GM19238 (cell line): Measurements from ENCODE around the gene E4F1.

Source experiments
- DNase-seq: peaks from one replicate; pipeline ENCODE4 v3.0.0; 2011; ENCODE audit warnings: low spot score; ENCODE audit not compliant: insufficient read length

Gene E4F1

DNA sequence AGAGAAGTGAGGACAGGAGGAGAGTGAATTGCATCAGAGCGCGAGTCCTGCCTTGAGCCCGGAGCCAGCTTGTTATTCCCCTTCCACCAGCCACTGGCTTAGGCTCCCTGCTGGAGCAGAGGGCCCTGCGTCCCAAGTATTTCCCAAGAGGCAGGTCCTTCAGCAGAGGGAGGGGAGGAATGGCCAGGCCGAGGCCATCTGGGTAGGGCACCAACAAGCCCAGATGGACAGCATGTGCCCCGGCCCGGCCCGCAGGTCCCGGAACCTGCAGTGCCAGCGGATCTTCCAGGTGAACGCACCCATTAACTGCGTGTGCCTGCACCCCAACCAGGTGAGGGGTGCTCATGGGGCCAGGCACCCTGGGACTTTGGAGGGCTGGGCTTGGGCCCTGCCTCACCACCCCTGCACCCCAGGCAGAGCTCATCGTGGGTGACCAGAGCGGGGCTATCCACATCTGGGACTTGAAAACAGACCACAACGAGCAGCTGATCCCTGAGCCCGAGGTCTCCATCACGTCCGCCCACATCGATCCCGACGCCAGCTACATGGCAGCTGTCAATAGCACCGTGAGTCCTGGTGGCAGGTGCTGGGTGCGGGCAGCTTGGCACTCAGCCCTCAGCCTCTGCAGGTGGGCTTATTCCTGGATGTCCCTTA is 16.5 kb upstream of the E4F1 start:
- no peak for DNase-seq

DNA sequence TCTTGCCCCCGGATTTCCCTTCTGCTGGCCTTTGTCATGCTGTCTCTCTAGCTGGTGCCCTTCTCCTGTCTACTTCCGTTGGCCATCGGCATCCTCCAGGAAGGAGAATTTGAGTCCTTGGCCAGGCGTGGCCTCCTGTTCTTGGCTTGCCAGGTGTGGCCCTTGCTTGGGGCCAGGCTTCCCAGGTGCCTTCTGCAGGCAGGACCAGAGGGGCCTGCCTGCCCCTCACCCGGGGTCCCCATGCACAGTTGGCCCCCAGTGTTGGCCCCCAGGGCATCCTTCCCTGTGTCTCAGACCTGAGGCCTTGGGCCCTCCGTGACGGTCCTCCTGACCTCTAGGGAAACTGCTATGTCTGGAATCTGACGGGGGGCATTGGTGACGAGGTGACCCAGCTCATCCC is 15.5 kb upstream of the E4F1 start:
- no peak for DNase-seq

DNA sequence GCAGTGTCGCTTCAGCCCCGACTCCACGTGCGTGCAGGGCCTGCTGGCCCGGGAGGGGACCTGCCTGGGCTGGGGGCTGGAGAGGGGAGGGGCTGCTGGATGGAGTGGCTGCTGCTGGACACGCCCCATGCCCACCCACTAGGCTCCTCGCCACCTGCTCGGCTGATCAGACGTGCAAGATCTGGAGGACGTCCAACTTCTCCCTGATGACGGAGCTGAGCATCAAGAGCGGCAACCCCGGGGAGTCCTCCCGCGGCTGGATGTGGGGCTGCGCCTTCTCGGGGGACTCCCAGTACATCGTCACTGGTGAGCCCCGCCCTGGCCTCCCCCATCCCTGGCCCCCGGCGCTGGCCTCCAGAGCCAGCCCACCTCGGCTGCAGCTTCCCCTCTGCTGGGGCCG is 15.1 kb upstream of the E4F1 start:
- DNase-seq, result no peak

DNA sequence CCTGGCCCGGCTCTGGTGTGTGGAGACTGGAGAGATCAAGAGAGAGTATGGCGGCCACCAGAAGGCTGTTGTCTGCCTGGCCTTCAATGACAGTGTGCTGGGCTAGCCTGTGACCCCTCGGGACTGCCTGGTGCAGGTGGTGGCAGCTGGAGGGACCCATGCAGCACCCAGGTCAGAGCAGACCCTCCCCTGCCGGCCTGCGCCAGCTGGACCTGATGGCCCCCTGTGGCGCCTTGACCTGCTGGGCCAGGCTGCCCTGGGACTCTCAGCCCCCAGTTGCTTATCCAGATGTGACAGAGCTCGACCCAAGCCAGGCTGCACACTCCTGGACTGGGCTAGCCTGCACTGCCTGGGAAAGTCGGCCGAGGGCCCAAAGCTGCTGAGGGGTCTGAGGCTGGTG is 14.6 kb upstream of the E4F1 start:
- DNase-seq, result no peak

DNA sequence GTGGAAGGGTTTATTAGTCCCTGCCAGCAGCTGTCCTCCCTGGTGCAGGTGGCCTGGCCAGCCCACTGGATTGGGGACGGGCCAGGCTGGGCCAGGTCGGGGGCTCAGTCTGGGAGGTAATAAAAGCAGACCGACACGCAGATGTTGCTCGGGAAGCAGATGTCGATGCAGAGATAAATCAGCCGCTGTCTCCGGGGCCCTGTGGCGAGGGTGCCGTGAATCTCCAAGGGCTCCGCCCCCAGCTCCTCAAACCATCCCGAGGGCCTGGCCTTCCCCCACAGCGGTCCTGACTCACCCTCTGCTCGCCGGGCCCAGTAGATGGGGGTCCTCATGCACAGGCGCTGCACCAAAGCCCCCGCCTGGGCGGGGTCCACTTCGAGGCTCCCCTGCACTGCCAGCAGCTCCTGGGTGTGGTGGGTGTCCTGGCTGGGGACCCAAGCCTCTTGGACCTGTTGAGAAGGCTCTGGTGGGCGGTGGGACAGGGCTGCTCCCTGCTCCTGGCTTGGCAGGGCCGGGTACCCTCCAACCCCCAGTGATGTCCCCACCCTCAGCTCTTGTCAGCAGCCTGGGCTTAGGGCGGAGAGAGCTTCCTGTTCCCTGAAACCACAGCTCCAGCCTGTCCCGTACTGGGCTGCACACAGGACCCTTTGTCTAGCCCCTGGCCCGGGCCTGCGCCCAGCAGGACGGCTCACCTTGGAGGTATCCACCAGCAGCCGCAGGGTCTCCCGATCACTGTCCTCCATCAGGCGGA is 14.0 kb upstream of the E4F1 start:
- no peak for DNase-seq

DNA sequence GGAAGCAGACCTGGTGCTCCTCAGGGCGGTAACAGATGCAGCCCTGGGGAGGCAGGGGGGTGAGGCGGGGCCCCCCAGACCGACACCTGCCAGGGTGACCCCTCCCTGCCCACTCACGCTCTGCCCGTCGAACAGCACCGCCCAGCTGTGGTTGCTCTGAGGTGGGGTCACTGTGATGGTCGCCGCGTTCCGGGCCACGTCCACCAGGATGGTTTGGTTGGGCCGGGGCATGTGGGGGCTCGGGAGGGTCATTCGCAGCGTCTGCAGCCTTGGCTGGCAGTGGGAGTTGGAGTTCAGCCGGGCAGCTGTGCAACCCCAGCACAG is 13.4 kb upstream of the E4F1 start:
- DNase-seq, result no peak

DNA sequence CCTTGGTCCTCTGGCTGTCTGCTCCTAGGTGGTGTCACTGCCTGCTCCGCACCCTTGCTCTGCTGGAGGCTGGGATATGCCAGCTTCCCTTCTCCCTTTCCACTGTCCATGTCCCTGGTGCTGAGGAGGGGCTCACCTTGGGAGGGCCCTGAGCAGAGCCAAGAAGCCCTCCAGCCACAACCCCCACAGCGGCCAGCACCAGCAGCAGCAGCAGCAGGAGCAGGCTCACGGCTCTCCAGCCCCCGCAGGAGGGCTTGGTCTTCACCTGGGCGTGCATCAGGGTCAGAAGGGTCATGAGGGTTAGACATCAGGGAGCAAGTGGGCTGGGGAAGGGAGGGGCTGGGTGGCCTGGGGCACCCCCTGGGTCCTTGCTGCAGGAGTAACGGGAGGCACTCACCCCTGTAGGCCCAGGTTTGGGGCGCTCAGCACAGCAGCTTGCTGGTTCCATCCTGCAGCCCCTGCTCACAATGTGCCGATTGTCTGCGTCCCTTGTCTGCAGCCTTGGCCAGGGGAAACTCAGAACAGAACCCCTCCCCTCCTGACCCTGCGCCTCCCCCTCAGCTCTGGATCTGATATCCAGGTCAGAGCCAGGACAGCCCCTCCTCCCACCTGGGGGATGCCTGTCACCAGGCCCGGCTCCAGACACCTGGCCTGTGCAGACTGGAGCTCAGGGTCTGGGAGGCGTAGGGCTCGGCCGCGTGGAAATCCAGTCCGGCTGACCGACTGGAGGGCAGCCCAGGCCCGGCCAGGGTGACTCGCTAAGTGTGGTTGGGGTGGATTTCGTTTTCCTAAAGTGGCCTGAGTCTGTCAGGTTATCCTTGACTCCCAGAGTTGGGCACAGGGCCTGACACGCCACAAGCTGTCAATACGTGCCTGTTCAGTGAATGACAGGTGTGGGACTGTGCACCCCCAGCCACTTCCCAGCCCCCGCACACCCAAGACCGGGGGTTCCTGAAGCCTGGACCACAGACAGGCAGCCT is 12.7 kb upstream of the E4F1 start, which contains the start of gene BRICD5:
TSS of gene BRICD5 (minus strand) at position 478 of the 980 bp plus-strand sequence. CDS start at position 448, 30 bp downstream.
- DNase-seq, result no peak

DNA sequence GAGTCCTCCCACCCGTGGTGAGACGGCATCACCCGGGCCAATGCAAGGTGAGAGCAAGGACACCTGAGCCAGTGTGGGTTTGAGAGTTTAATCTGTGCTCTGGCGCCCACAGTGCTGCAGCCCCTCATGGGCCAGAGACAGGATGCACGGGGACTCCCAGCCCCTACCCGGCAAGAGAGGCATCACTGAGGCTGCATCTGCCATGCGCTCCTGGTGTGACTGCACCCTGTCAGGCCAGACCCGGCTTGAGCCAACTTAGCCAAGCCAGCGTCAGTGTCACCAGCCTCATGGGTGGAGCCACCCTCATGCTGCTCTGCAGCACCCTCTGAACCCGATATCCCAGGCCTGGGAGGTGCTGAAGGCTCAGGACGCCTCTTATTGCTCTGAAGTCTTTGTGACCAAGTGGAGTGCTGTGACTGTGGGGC is 11.5 kb upstream of the E4F1 start:
- DNase-seq, result no peak

DNA sequence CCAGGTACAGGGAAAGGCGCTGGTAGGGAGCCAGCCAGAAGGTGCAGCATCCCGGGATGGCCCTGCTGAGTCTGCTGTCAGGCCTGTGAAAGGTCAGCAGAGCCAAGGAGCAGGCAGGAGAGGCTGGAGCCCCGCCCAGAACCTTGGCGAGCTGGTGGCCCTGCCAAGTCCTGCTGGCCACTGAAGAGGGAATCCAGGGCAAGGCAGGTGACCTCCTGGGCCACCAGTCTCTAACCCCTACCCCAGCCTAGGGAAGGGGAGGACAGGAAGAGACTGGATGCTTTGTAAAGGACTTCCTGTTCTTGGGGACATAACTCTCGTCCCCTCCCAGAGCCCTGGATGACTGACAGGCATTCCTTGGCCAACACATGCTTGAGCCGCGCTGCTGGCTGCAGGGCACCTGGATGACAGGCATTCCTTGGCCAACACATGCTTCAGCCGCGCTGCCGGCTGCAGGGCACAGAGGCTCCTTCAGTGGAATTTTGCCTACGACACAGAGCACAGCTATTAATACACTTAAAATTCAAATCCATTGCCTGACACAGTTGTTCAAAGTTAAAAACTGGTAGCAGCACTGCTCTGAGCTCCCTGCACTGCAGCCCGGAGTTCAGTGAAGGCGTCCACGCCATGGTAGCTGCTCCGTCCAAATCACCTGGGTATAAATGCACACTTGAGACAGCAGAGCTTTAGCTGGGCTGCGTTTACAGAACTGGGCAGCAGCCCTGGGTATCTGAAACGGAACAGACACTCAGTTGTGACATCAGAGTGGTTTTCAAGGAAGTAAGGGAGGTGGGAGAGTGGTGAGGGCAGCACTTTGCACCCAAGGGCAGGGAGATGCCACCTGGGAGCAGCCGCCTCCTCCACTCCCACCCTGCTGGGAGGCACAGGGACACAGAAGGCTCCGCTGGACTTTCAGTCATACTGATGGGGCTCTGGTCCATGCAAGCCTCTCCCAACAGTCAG is 10.7 kb upstream of the E4F1 start:
- DNase-seq, result no peak

DNA sequence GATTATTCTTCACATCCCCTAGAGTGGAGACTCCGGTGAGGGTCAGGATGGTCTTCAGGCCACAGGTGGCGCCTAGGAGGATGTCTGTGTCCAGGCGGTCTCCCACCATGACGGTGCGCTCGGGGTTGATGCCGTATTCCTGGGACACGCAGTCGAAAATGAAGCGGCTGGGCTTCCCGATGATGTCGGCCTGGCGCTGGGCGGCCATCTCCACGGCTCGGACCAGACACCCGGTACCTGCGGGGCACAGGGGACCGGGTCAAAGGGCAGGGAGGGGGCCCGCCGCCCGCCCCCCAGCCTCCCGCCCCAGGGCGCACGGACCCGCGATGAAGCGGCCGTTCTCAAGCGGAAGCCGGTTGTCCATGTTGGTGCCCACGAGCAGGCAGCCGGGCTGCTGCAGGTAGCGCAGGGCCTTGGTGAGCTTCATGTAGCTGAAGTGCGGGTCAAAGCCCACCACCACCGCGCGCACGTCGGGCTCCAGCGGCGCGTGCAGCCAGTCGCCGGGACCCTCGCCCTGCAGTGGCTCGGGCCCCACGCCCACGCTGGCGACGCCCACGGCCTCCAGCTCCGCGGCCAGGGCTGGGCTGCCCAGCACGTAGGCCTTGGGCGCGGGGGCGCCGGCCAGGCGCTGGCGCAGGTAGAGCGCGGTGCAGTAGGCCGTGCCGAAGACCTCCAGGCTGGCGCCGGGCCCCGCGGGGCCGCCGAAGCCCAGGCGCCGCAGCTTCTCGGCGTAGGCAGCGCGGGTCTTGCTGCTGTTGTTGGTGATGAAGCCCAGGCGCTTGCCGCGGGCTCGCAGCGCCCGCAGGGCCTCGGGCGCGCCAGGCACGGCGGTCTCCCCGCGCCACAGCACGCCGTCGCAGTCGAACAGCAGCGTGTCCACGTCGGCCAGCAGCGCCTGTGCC is 9.3 kb upstream of the E4F1 start:
- no peak for DNase-seq

DNA sequence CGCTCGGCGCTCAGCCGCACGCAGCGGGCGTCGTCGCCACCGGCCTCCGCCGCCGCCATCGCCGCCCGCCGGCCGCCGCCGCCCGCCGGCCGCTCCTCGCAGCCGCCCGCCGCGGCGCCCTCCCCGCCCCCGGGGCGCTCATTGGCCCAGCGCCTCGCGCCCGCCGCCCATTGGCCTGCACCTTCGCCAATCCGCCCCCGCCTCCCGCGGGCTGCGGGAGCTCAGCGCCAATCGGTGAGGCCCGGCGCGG is 8.7 kb upstream of the E4F1 start, which contains the start of gene PGP:
TSS of gene PGP (minus strand) at position 122 of the 250 bp plus-strand sequence. CDS start at position 59, 63 bp downstream.
- no peak for DNase-seq

DNA sequence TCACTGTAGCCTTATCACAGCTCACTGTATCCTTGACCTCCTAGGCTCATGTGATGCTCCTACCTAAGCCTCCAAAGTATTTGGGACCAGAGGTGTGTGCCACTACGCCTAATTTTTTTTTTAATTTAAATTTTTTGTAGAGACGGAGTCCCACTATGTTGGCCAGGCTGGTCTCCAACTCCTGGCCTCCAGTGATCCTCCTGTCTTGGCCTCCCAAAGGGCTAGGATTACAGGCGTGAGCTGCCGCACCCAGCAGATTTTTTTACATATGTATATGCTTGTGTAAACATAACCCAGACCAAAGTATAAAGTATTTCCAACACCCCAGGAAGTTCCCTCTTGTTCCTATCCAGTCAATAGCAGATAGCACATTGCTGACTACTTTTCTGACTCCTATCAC is 7.1 kb upstream of the E4F1 start:
- DNase-seq, result no peak

DNA sequence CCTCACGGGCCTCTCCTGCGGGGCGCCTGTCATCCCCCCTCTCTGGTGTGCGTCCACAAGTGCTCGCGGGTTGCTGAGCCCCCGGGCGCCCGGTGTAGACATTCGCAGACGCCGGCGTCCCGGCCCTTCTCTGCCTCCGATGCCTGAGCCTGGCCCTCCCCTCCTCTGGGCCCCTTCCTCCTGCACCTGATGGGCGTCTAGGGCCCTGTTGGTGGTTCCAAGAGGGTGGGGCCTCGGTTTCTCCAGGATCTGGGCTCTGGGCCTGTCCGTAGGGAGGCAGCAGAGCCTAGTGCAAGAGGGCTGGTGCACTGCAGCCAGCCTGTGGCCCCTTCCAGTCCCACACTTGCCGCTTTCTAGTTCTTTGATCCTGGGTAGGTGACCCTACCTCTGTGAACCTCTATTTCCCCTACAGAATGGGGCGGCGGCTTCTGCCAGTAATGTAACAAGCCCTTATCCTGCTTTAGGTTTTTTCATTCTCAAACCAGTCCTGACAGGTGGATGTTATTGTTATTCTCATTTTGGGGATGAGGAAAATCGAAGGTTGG is 623 bp downstream of the E4F1 start:
- DNase-seq, result peak; percentile 66

DNA sequence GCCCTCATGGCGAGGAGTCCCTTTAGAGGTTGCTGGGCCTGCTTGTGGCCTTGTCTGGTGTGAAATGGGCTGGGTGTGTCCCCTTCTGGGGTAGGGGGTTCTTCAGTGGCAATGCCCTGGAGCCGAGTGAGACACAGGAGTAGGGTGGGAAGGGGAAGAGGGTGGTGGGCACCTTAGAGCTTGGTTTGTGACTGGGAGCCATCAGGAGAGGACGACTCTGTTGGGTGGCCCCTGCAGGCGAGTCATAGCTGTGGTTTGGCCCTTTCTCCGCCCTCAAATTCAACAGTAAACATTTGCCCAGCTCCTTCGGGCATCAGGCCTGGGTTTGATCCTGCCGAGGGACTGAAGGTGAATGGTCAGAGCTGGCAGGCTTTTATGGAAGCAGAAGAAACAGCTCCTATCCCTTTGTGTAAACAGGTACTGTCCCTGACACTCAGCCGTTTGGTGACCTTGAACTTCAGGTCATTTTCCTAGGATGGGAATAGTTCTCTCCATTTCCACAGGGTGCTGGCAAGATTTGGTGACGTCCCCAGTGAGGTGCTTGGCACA is 2.9 kb downstream of the E4F1 start:
- no peak for DNase-seq

DNA sequence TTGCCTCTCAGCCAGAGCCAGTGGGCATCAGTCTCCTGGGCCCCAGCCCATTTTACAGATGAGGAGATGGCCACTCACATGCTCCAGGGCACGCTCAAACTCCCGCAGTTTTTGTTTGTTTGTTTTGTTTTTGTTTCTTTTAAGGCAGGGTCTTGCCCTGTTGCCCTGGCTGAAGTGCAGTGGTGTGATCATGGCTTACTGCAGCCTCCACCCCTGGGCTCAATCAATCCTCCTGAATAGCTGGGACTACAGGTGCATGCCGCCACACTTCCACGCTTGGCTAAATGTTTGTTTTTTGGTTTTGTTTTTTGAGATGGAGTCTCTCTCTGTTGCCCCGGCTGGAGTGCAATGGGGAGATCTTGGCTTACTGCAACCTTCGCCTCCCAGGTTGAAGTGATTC is 3.5 kb downstream of the E4F1 start:
- DNase-seq, result no peak

DNA sequence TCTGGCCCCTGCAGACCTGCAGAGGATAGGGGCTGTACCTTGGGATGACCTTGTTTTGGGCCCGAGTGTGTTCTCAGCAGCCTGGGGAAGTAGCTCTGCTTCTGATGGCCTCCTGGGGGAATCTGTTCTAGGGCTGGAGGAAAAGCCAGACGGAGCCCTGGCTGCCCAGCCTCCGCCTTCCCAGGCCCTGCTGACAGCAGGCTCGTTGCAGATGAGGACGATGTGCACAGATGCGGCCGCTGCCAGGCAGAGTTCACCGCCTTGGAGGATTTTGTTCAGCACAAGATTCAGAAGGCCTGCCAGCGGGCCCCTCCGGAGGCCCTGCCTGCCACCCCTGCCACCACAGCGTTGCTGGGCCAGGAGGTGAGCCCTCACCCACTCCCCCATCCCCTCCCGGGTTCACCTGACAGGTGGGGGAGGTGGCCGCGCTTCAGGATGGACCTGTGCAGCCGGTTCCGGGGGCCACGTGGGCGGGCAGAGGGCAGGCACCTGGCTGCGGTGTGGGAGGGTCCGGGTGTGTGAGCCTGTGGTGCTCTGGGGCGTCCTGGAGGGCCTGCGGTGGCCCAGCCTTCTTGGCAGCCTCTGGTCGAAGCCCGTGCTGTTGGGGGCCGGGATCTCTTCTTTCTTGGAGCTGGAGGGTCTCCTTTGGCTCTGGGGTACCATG is 4.9 kb downstream of the E4F1 start:
- no peak for DNase-seq

DNA sequence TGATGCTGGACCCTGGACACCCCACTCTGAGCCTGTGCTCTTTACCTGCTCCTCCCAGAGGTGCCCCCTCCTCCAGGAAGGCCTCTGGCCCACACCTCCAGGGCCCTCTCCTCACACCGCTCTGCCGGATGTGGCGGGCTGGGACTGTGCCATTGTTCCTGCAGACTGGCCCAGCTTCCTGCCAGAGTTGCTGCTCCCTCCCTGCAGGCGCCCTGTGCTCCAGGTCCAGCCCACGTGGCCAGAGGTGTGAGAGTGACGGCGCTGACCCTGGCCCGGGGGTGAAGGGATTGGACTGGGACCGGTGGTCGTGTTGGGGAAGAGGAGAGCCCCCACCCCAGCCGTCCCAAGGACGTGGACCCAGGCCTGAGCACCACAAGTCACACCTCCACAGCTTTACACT is 5.7 kb downstream of the E4F1 start:
- no peak for DNase-seq

DNA sequence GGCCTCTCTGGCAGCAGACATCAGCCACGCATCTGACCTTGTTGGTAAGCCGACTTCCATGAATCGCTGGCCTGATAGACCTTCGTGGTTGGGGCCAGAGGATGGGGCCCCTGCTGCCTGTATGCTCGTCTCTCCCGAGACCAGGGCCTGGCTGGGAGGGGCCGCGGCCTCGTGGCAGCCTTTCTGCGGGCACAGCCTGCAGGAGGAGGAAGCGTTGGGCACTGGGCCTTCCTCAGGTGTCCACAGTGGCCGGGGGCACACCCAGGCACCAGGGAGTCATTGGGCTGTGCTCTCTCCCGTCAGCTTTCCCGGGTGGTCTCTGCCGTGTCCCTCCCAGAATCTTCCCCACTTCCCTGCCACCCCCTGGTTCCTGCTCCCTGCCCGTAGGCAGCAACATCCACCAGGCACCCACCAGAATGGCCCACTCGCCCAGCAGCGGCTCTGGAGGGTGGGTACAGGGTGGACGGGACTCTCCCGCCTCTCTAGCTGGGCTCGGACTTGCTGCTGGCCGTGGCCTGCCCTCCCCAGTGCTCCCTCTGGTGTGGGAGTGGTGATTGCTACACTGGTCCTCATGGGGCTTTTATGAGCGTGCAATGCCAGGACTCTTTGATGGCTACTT is 6.3 kb downstream of the E4F1 start:
- no peak for DNase-seq
